Neural progenitor cell (in vitro differentiated cells): Measurements from ENCODE around the gene VWA5B1. TPM values are rescaled to one million over a fixed set of nuclear protein-coding genes. Genes with fewer than 3 reads are reported as not detected.

Experiments
- DNase-seq: peaks from one replicate; pipeline ENCODE4 v3.0.0-alpha.2; 2016; ENCODE audit warnings: low spot score
- H2AFZ ChIP-seq: fragments of 200-600 bp; sonication (generic); replicated peaks from 2 replicates; pipeline ENCODE4 v1.6.1; 2016; ENCODE audit warnings: antibody characterized with exemption
- H3F3A ChIP-seq: fragments of 200-600 bp; sonication (generic); 2 replicates; pipeline ENCODE4 v1.6.1; 2016; ENCODE audit warnings: antibody characterized with exemption, low read depth
- H3K27ac ChIP-seq: fragments of 200-600 bp; sonication (generic); 2 replicates; pipeline ENCODE4 v1.5.1; 2016; ENCODE audit warnings: mild to moderate bottlenecking
- H3K27me3 ChIP-seq: fragments of 200-600 bp; sonication (generic); 2 replicates; pipeline ENCODE4 v1.6.1; 2016; ENCODE audit warnings: mild to moderate bottlenecking, moderate library complexity
- H3K36me3 ChIP-seq: fragments of 200-600 bp; sonication (generic); 2 replicates; pipeline ENCODE4 v1.5.1; 2016
- H3K4me1 ChIP-seq: fragments of 200-600 bp; sonication (generic); 2 replicates; pipeline ENCODE4 v1.6.1; 2016; ENCODE audit warnings: mixed run types
- H3K4me2 ChIP-seq: fragments of 200-600 bp; sonication (generic); 2 replicates; pipeline ENCODE4 v1.6.1; 2016
- H3K4me3 ChIP-seq: fragments of 200-600 bp; sonication (generic); 2 replicates; pipeline ENCODE4 v1.5.1; 2016
- H3K79me2 ChIP-seq: fragments of 200-600 bp; sonication (generic); 2 replicates; pipeline ENCODE4 v1.6.1; 2016; ENCODE audit warnings: low read depth
- H3K9ac ChIP-seq: fragments of 200-600 bp; sonication (generic); 2 replicates; pipeline ENCODE4 v1.6.1; 2016
- H3K9me3 ChIP-seq: fragments of 200-600 bp; sonication (generic); 2 replicates; pipeline ENCODE4 v1.5.1; 2016; ENCODE audit warnings: low read depth
- H4K20me1 ChIP-seq: fragments of 200-600 bp; sonication (generic); 2 replicates; pipeline ENCODE4 v1.6.1; 2016; ENCODE audit warnings: low read depth
- H3K27ac Mint-ChIP-seq: 3 replicates; pipeline ENCODE4 v1.8.0; 2021; ENCODE audit warnings: mixed read lengths
- H3K27me3 Mint-ChIP-seq: 2 replicates; pipeline ENCODE4 v1.8.0; 2022; ENCODE audit warnings: low read depth, mild to moderate bottlenecking, inconsistent platforms, moderate library complexity, mixed read lengths; ENCODE audit not compliant: insufficient read depth
- H3K36me3 Mint-ChIP-seq: 3 replicates; pipeline ENCODE4 v1.8.0; 2021; ENCODE audit warnings: mixed read lengths
- H3K4me1 Mint-ChIP-seq: 3 replicates; pipeline ENCODE4 v1.8.0; 2021; ENCODE audit warnings: mixed read lengths
- H3K4me3 Mint-ChIP-seq: 3 replicates; pipeline ENCODE4 v1.8.0; 2021; ENCODE audit warnings: mild to moderate bottlenecking, moderate library complexity, mixed read lengths
- H3K9me3 Mint-ChIP-seq: 3 replicates; pipeline ENCODE4 v1.8.0; 2020; ENCODE audit warnings: mixed read lengths
- EZH2 ChIP-seq: fragments of 200-600 bp; sonication (generic); IDR thresholded peaks from 2 replicates; pipeline ENCODE4 v1.6.1; 2017; ENCODE audit warnings: antibody characterized with exemption, mild to moderate bottlenecking, moderate library complexity
- EZH2phosphoT487 ChIP-seq: fragments of 200-600 bp; sonication (generic); IDR thresholded peaks from 2 replicates; pipeline ENCODE4 v1.6.1; 2017; ENCODE audit warnings: antibody characterized with exemption
- total RNA-seq: library from RNA; depleted of rRNA; stranded (reverse); fragments of >200 nt; gene quantifications from 2 replicates; pipeline ENCODE4 v1.2.3, GENCODE V29; 2015; ENCODE audit warnings: low replicate concordance
- TF ChIP-seq, protein P1 (sequence below): fragments of 200-600 bp; sonication (generic); IDR thresholded peaks from 2 replicates; pipeline ENCODE4 v1.5.1; 2017; ENCODE audit warnings: antibody characterized with exemption, mild to moderate bottlenecking

The VWA5B1 gene
- total RNA-seq, 1 donor from 2014 or later: not detected

- H2AFZ ChIP-seq: no peak overlapping the region
- no peaks in the 10 kb centered on the region for H3K36me3 ChIP-seq
- no peaks in the 10 kb centered on the region for H3K36me3 Mint-ChIP-seq
- H3K4me3 ChIP-seq: no peak overlapping the region
- no peak overlapping the region for H3K9ac ChIP-seq
- no peaks in the 10 kb centered on the region for H3F3A ChIP-seq
- H3K4me3 Mint-ChIP-seq: no peak overlapping the region
- peaks cover 19% of the 10 kb centered on the region for H3K27me3 Mint-ChIP-seq
- DNase-seq: no peak
- peaks cover 11% of the 10 kb centered on the region for H3K4me1 ChIP-seq
- no peaks in the 10 kb centered on the region for H4K20me1 ChIP-seq
- TF ChIP-seq EZH2phosphoT487: no peak
- TF ChIP-seq EZH2: no peak
- TF ChIP-seq, protein P1, sequence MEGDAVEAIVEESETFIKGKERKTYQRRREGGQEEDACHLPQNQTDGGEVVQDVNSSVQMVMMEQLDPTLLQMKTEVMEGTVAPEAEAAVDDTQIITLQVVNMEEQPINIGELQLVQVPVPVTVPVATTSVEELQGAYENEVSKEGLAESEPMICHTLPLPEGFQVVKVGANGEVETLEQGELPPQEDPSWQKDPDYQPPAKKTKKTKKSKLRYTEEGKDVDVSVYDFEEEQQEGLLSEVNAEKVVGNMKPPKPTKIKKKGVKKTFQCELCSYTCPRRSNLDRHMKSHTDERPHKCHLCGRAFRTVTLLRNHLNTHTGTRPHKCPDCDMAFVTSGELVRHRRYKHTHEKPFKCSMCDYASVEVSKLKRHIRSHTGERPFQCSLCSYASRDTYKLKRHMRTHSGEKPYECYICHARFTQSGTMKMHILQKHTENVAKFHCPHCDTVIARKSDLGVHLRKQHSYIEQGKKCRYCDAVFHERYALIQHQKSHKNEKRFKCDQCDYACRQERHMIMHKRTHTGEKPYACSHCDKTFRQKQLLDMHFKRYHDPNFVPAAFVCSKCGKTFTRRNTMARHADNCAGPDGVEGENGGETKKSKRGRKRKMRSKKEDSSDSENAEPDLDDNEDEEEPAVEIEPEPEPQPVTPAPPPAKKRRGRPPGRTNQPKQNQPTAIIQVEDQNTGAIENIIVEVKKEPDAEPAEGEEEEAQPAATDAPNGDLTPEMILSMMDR: no peak
- no peaks in the 10 kb centered on the region for H3K9me3 ChIP-seq
- H3K79me2 ChIP-seq: no peaks in the 10 kb centered on the region
- H3K27ac Mint-ChIP-seq: peak overlapping the region; percentile 35
- H3K27me3 ChIP-seq: peaks cover 34% of the 10 kb centered on the region
- H3K4me1 Mint-ChIP-seq: peaks cover 10% of the 10 kb centered on the region
- H3K4me2 ChIP-seq: no peak overlapping the region
- H3K27ac ChIP-seq: no peak overlapping the region
- no peaks in the 10 kb centered on the region for H3K9me3 Mint-ChIP-seq
Measured at GRCh38 chr1:20355101-20355827, 64.6 kb downstream of the VWA5B1 start.

- Histone ChIP-seq H3F3A (no peaks in the 10 kb centered on the region), H3K4me2 (no peak overlapping the region), H3K79me2 (no peaks in the 10 kb centered on the region), H3K9ac (no peak overlapping the region), H3K4me1 (peaks cover 11% of the 10 kb centered on the region), H3K9me3 (no peaks in the 10 kb centered on the region), H4K20me1 (no peaks in the 10 kb centered on the region), H3K4me3 (no peak overlapping the region), H3K27me3 (peaks cover 42% of the 10 kb centered on the region), H2AFZ (no peak overlapping the region), H3K27ac (no peak overlapping the region), H3K36me3 (no peaks in the 10 kb centered on the region)
- Mint-ChIP-seq H3K4me3 (no peak overlapping the region), H3K27me3 (peaks cover 22% of the 10 kb centered on the region), H3K36me3 (no peaks in the 10 kb centered on the region), H3K9me3 (no peaks in the 10 kb centered on the region), H3K4me1 (peaks cover 10% of the 10 kb centered on the region), H3K27ac (no peak overlapping the region)
- no peak for DNase-seq
- TF ChIP-seq EZH2phosphoT487 (no peak), EZH2 (no peak)
- TF ChIP-seq, protein P1: no peak
Measured at GRCh38 chr1:20355828-20356735, 65.4 kb downstream of the VWA5B1 start.

DNA sequence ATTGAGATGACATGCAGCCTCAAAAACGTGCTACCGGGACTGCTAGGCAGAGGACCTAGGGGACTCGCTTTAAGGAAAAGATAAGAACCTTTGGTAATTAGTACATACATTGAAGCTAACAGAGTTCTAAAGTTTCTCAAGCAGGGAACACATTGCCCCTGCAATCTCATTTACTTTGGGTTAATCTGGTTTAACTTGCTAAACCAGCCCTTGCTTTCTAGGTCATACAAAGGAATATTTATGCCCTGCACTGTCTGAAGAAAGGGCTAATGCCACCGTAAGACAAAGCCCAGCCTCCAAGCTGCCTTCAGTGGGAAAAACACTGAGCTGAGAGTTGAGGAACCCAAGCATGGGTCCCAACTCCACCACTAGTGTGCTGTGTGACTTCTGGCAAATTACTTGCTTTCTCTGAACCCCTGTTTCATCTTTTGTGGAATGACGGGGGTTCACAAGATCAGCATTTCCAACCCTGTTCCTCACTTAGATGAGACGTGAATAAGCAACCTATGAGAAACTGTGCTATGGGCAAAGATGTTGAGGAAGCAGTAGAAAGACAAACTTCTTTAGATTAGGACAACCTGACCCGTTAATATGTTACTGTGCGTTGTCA is 66.3 kb downstream of the VWA5B1 start:
- Mint-ChIP-seq H3K36me3 (no peaks in the 10 kb centered on the region), H3K9me3 (no peaks in the 10 kb centered on the region), H3K27ac (no peak overlapping the region), H3K4me3 (no peak overlapping the region), H3K4me1 (peaks cover 10% of the 10 kb centered on the region), H3K27me3 (peaks cover 24% of the 10 kb centered on the region)
- TF ChIP-seq, protein P1: no peak
- TF ChIP-seq EZH2: no peak
- no peak for TF ChIP-seq EZH2phosphoT487
- DNase-seq: no peak
- Histone ChIP-seq H3K4me3 (no peak overlapping the region), H3K27me3 (peaks cover 51% of the 10 kb centered on the region), H4K20me1 (no peaks in the 10 kb centered on the region), H3K9ac (no peak overlapping the region), H3K4me1 (peaks cover 11% of the 10 kb centered on the region), H3K9me3 (no peaks in the 10 kb centered on the region), H2AFZ (no peak overlapping the region), H3K79me2 (no peaks in the 10 kb centered on the region), H3K4me2 (no peak overlapping the region), H3K27ac (no peak overlapping the region), H3F3A (no peaks in the 10 kb centered on the region), H3K36me3 (no peaks in the 10 kb centered on the region)
